Lower leg skin (tissue), 4 donors: ENCODE results near the gene GALNT3. TPM values are rescaled to one million over a fixed set of nuclear protein-coding genes. Genes with fewer than 3 reads are reported as not detected.

ENCODE experiments used
- DNase-seq, 2 donors: peaks; one replicate each; pipeline ENCODE4 v3.0.0-alpha.2; 2019; ENCODE audit warnings: low spot score in 2 of 2
- H3K4me3 ChIP-seq: fragments of 200-600 bp; sonication (generic); 2 replicates; pipeline ENCODE4 v1.5.1; 2017; ENCODE audit warnings: mild to moderate bottlenecking, low read depth; ENCODE audit not compliant: poor library complexity, severe bottlenecking
- CTCF ChIP-seq, 3 donors: fragments of 450-650 bp; IDR thresholded peaks; one replicate each; pipeline ENCODE4 v1.5.1; 2016; ENCODE audit warnings: antibody characterized with exemption in 3 of 3, mild to moderate bottlenecking in 3 of 3, moderate library complexity in 2 of 3
- POLR2A ChIP-seq, 2 donors: fragments of 450-650 bp; IDR thresholded peaks; one replicate each; pipeline ENCODE4 v1.6.1; 2016 to 2017; ENCODE audit warnings: antibody characterized with exemption in 2 of 2, mild to moderate bottlenecking in 1 of 2, moderate library complexity in 1 of 2
- WGBS, 2 donors: methylation state at CpG; one replicate each; pipeline ENCODE4 v1.1.5; 2018; 5-methylcytosine and 5-hydroxymethylcytosine counted together
- intact Hi-C: fragments of 100-400 bp; cut with DNase I; formaldehyde crosslinking; loops from one replicate; pipeline ENCODE4 v1.15.0; 2023; ENCODE audit warnings: low total_unique reads
- total RNA-seq, 4 donors: library from RNA; depleted of rRNA; stranded (reverse); fragments of >200 nt; gene quantifications; one replicate each; pipeline ENCODE4 v1.1.0, GENCODE V29; 2016

The GALNT3 gene
- total RNA-seq, 4 donors from 2014 or later, result 14.2 to 30.9 (median 18.2) TPM

GRCh38 chr2:165833156-165833555, 39.1 kb upstream of the GALNT3 start:
- no peak for DNase-seq
- intact Hi-C loops, result no loop called here
- no peak for TF ChIP-seq CTCF (IDR thresholded peaks at IDR 0.05)
- no peak for TF ChIP-seq POLR2A (IDR thresholded peaks at IDR 0.05)
- no peak overlapping the region for H3K4me3 ChIP-seq
- 48 to 54% methylated on average over 4 of the region's 4 CpGs for WGBS, 2 donors

GRCh38 chr2:165827921-165828276, 33.9 kb upstream of the GALNT3 start:
- H3K4me3 ChIP-seq, result no peak overlapping the region
- intact Hi-C loops, result no loop called here
- no peak for DNase-seq
- whole genome bisulfite sequencing, 2 donors, result 78 to 95% methylated on average over 1 of the region's 1 CpG
- TF ChIP-seq CTCF (IDR thresholded peaks at IDR 0.05) (no peak), POLR2A (IDR thresholded peaks at IDR 0.05) (no peak)

- no peak for DNase-seq
These were observed 33.2 kb upstream of the GALNT3 start for GRCh38 chr2:165827016-165827920.

GRCh38 chr2:165825041-165825440, 31.0 kb upstream of the GALNT3 start:
- TF ChIP-seq CTCF (IDR thresholded peaks at IDR 0.05) (no peak), POLR2A (IDR thresholded peaks at IDR 0.05) (no peak)
- intact Hi-C loops, result no loop called here
- whole genome bisulfite sequencing, 2 donors, result 19 to 26% methylated on average over 2 of the region's 2 CpGs
- H3K4me3 ChIP-seq, result no peak overlapping the region
- no peak for DNase-seq

More at GRCh38 chr2:165827016-165827920, 33.2 kb upstream of the GALNT3 start:
- WGBS, 2 donors, result 86 to 87% methylated on average over 3 of the region's 3 CpGs
- H3K4me3 ChIP-seq, result no peak overlapping the region
- intact Hi-C loops, result no loop called here
- TF ChIP-seq CTCF (IDR thresholded peaks at IDR 0.05) (no peak), POLR2A (IDR thresholded peaks at IDR 0.05) (no peak)

- no peak overlapping the region for H3K4me3 ChIP-seq
- TF ChIP-seq POLR2A (IDR thresholded peaks at IDR 0.05) (no peak), CTCF (IDR thresholded peaks at IDR 0.05) (no peak)
- DNase-seq, result no peak
- WGBS, 2 donors, result 73 to 76% methylated on average over 2 of the region's 2 CpGs
- intact Hi-C loops, result no loop called here
These were observed 26.2 kb upstream of the GALNT3 start for GRCh38 chr2:165820296-165820695.
